ENCODE measurements around the gene SMC6. TPM values are rescaled to one million over a fixed set of nuclear protein-coding genes. Genes with fewer than 3 reads are reported as not detected.

SMC6 gene
- total and polyA plus RNA-seq, 10 of the 15 experiments (the other 5 are each of a cell fraction or from before 2014, with no cell fraction given) = 12.8 to 63.8 (median 38.8) TPM

DNA sequence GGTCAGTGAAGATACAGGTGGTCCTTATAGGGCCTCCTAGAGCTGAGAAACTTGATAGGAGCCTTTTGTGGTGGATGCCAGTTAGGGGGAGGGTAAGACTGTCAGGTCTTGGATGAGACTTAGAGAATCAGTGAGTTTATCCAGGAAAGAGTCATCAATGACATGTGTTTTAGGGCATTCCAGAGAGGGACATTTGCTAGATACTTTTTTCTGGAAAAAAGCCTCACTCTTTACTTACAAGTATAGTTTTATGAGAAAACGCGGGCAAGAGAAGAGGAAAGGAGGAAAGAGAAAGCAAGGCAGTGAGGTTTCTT, 38.2 kb upstream of the SMC6 start:
- POLR2A ChIA-PET = interaction anchor here (1.0 kb wide), 1 partner anchor 31 kb away, joined by 3 read pairs; no protein-coding TSS in a partner anchor
- TF ChIP-seq, protein P1, sequence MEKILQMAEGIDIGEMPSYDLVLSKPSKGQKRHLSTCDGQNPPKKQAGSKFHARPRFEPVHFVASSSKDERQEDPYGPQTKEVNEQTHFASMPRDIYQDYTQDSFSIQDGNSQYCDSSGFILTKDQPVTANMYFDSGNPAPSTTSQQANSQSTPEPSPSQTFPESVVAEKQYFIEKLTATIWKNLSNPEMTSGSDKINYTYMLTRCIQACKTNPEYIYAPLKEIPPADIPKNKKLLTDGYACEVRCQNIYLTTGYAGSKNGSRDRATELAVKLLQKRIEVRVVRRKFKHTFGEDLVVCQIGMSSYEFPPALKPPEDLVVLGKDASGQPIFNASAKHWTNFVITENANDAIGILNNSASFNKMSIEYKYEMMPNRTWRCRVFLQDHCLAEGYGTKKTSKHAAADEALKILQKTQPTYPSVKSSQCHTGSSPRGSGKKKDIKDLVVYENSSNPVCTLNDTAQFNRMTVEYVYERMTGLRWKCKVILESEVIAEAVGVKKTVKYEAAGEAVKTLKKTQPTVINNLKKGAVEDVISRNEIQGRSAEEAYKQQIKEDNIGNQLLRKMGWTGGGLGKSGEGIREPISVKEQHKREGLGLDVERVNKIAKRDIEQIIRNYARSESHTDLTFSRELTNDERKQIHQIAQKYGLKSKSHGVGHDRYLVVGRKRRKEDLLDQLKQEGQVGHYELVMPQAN (conservative IDR thresholded peaks at IDR 0.05) = no peak
- TF ChIP-seq CEBPZ (IDR thresholded peaks at IDR 0.05; ENCODE audit: low read depth, low read length) (no peak), SREBF2 (IDR thresholded peaks at IDR 0.05; ENCODE audit: low read length) (no peak), ZNF274 (IDR thresholded peaks at IDR 0.05; ENCODE audit: insufficient read depth, insufficient read length) (no peak), SKIL (IDR thresholded peaks at IDR 0.05; ENCODE audit: low read depth, poor library complexity, severe bottlenecking) (no peak), RUNX3 (IDR thresholded peaks at IDR 0.05; ENCODE audit: low read length) (no peak)
- TF ChIP-seq, protein P2, sequence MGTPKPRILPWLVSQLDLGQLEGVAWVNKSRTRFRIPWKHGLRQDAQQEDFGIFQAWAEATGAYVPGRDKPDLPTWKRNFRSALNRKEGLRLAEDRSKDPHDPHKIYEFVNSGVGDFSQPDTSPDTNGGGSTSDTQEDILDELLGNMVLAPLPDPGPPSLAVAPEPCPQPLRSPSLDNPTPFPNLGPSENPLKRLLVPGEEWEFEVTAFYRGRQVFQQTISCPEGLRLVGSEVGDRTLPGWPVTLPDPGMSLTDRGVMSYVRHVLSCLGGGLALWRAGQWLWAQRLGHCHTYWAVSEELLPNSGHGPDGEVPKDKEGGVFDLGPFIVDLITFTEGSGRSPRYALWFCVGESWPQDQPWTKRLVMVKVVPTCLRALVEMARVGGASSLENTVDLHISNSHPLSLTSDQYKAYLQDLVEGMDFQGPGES (IDR thresholded peaks at IDR 0.05) = no peak
- no peaks in the 10 kb centered on the region for H3K4me1 ChIP-seq (ENCODE audit: control insufficient read depth, insufficient read depth, low read length)

More for the DNA sequence above, 38.2 kb upstream of the SMC6 start:
- no TSS peak for BruUV-seq (replicated peaks)
- H3K4me3 ChIP-seq = no peak overlapping the region
- H3K27me3 ChIP-seq (replicated peaks in 1 of 2; ENCODE audit: control insufficient read depth in 2 of 2, insufficient read depth in 2 of 2, low read length in 1 of 2) = no peaks in the 10 kb centered on the region
- intact Hi-C loops (cut with micrococcal nuclease; ENCODE audit: unreplicated experiment) (no loop called here), in situ Hi-C loops (cut with MboI) (no loop called here)
- H3K4me2 ChIP-seq (ENCODE audit: control insufficient read depth, insufficient read depth) = no peak overlapping the region
- no peak overlapping the region for H3K9ac ChIP-seq (ENCODE audit: control insufficient read depth, insufficient read depth, low read length)
- no peak for ATAC-seq
- ChIA-PET CTCF (interaction anchor here (0.7 to 1.3 kb wide), 3 partner anchors 8 to 39 kb away, joined by 3 to 5 read pairs (median 3); no protein-coding TSS in a partner anchor), RAD21 (ENCODE audit: unreplicated experiment) (interaction anchor here (1.3 kb wide), 1 partner anchor 34 kb away, joined by 4 read pairs; no protein-coding TSS in a partner anchor), SMC1A (ENCODE audit: uncharacterized antibody, unreplicated experiment) (interaction anchor here (1.1 to 2.2 kb wide), 3 partner anchors 22 to 73 kb away, joined by 4 to 8 read pairs (median 7); no protein-coding TSS in a partner anchor)
- no peak for DNase-seq (ENCODE audit: low read depth, low spot score)
- no peak overlapping the region for H3K27ac ChIP-seq (ENCODE audit: control insufficient read depth, insufficient read depth)
- H3K9me3 ChIP-seq (replicated peaks; ENCODE audit: control insufficient read depth, insufficient read depth, low read length) = no peaks in the 10 kb centered on the region
- no peaks in the 10 kb centered on the region for H4K20me1 ChIP-seq (ENCODE audit: control insufficient read depth, insufficient read depth)
- H3K36me3 ChIP-seq (ENCODE audit: control insufficient read depth in 2 of 2, insufficient read depth in 2 of 2, low read length in 1 of 2) = no peaks in the 10 kb centered on the region
- FAIRE-seq = no peak
- H3K79me2 ChIP-seq (ENCODE audit: control insufficient read depth, insufficient read depth, low read length) = no peaks in the 10 kb centered on the region
- no peak overlapping the region for H2AFZ ChIP-seq (ENCODE audit: control insufficient read depth, low read depth, low read length)
- 19% methylated on average over 2 of the region's 2 CpGs for WGBS (ENCODE audit: insufficient coverage, insufficient replicate concordance, low lambda C conversion rate, missing lambda C conversion rate)
